H1 (cell line): ENCODE results near the gene SPOCK1. TPM values are rescaled to one million over a fixed set of nuclear protein-coding genes. Genes with fewer than 3 reads are reported as not detected.

ENCODE experiments used
- CTCF ChIA-PET: fragments of 300-600 bp; sonication (Branson Sonifier 250); formaldehyde crosslinking; loops from one replicate; lab custom pipeline; 2021; ENCODE audit not compliant: partially characterized antibody; lab: Charles Lee
- POLR2A ChIA-PET: fragments of 300-600 bp; sonication (Branson Sonifier 250); formaldehyde crosslinking; loops from one replicate; lab custom pipeline; 2021; ENCODE audit warnings: inconsistent platforms; ENCODE audit not compliant: partially characterized antibody; lab: Charles Lee
- DNase-seq, 2 experiments: peaks; one replicate each; pipeline versions ENCODE4 v3.0.0 to v3.0.0-alpha.2; 2010 to 2022; ENCODE audit warnings: low spot score in 2 of 2, low read depth in 1 of 2, mixed read lengths in 1 of 2
- FAIRE-seq: peaks from 2 replicates; lab custom pipeline; 2011; peaks lifted over from hg19 to GRCh38; lab: Jason Lieb, UNC
- H2AFZ ChIP-seq: 2 replicates; pipeline ENCODE4 v1.8.1; 2012; ENCODE audit warnings: low read length, inconsistent platforms
- H2AK5ac ChIP-seq: 2 replicates; pipeline ENCODE4 v1.6.1; 2013; ENCODE audit warnings: low read depth, low read length
- H2BK120ac ChIP-seq: replicated peaks from 2 replicates; pipeline ENCODE3; 2013; ENCODE audit warnings: low read depth, low read length, inconsistent platforms
- H2BK12ac ChIP-seq: 2 replicates; pipeline ENCODE4 v1.6.1; 2013; ENCODE audit warnings: low read depth, low read length
- H2BK15ac ChIP-seq: 2 replicates; pipeline ENCODE4 v1.6.1; 2013; ENCODE audit warnings: low read length
- H2BK20ac ChIP-seq: 2 replicates; pipeline ENCODE4 v1.6.1; 2013; ENCODE audit warnings: low read length
- H2BK5ac ChIP-seq: 2 replicates; pipeline ENCODE4 v1.6.1; 2013; ENCODE audit warnings: low read depth, low read length
- H3K14ac ChIP-seq: 2 replicates; pipeline ENCODE4 v1.6.1; 2013; ENCODE audit warnings: inconsistent platforms; ENCODE audit not compliant: insufficient read length
- H3K18ac ChIP-seq: 2 replicates; pipeline ENCODE4 v1.6.1; 2013; ENCODE audit warnings: low read length; ENCODE audit errors: extremely low read depth
- H3K23ac ChIP-seq: 2 replicates; pipeline ENCODE4 v1.6.1; 2013; ENCODE audit warnings: inconsistent platforms; ENCODE audit not compliant: insufficient read length
- H3K23me2 ChIP-seq: 2 replicates; pipeline ENCODE4 v1.6.1; 2013; ENCODE audit warnings: low read depth, low read length
- H3K27ac ChIP-seq: 2 replicates; pipeline ENCODE4 v1.6.1; 2011; ENCODE audit warnings: low read depth, low read length, inconsistent platforms
- H3K27me3 ChIP-seq, 4 experiments: replicated peaks in 1 of 4; 1 replicate in 1 of 4; 2 replicates in 3 of 4; pipeline versions ENCODE4 v1.6.1 to v1.8.1; 2011 to 2013; ENCODE audit warnings: low read length in 3 of 4, mild to moderate bottlenecking in 3 of 4, inconsistent platforms in 2 of 4, mixed read lengths in 2 of 4, moderate library complexity in 1 of 4; ENCODE audit not compliant: control insufficient read depth in 3 of 4, insufficient read depth in 3 of 4; ENCODE audit errors: extremely low read depth in 1 of 4
- H3K36me3 ChIP-seq, 4 experiments: 2 replicates each; pipeline versions ENCODE4 v1.6.1 to v1.8.1; 2011 to 2013; ENCODE audit warnings: mild to moderate bottlenecking in 4 of 4, low read length in 3 of 4, moderate library complexity in 2 of 4, control low read depth in 1 of 4, inconsistent platforms in 1 of 4; ENCODE audit not compliant: insufficient read depth in 4 of 4, control insufficient read depth in 2 of 4
- H3K4ac ChIP-seq: replicated peaks from 2 replicates; pipeline ENCODE3; 2013; ENCODE audit warnings: low read length, low read depth, mixed read lengths, inconsistent platforms; ENCODE audit not compliant: insufficient read length
- H3K4me1 ChIP-seq, 4 experiments: replicated peaks in 1 of 4; 1 replicate in 1 of 4; 2 replicates in 3 of 4; pipeline versions ENCODE4 v1.6.1 to v1.8.1; 2011 to 2013; ENCODE audit warnings: low read length in 3 of 4, inconsistent platforms in 2 of 4, mixed read lengths in 1 of 4; ENCODE audit not compliant: insufficient read depth in 4 of 4, control insufficient read depth in 3 of 4
- H3K4me2 ChIP-seq, 2 experiments: 2 replicates each; pipeline versions ENCODE4 v1.6.1 to v1.8.1; 2011 to 2013; ENCODE audit warnings: low read depth in 2 of 2, low read length in 2 of 2, control low read depth in 1 of 2, inconsistent platforms in 1 of 2, mild to moderate bottlenecking in 1 of 2; ENCODE audit not compliant: insufficient read depth in 1 of 2
- H3K4me3 ChIP-seq, 4 experiments: fragments of 200-600, 300-600 bp in 1 of 4; sonication (generic), shearing (Covaris generic), sonication (Bioruptor Twin) in 1 of 4; 2 replicates each; pipeline versions ENCODE4 v1.5.1 to v1.8.1; 2011 to 2016; ENCODE audit warnings: low read length in 4 of 4, low read depth in 3 of 4, control low read depth in 2 of 4, inconsistent platforms in 2 of 4, mild to moderate bottlenecking in 2 of 4, mixed read lengths in 1 of 4, moderate library complexity in 1 of 4; ENCODE audit not compliant: insufficient read depth in 2 of 4; ENCODE audit errors: extremely low read depth in 1 of 4
- H3K56ac ChIP-seq: replicated peaks from 2 replicates; pipeline ENCODE3; 2013; ENCODE audit warnings: low read depth, mild to moderate bottlenecking, mixed read lengths, low read length, inconsistent platforms; ENCODE audit not compliant: insufficient read length
- H3K79me1 ChIP-seq: 2 replicates; pipeline ENCODE4 v1.6.1; 2013; ENCODE audit warnings: low read depth, low read length, control low read depth
- H3K79me2 ChIP-seq, 2 experiments: 2 replicates each; pipeline versions ENCODE4 v1.6.1 to v1.8.1; 2012 to 2013; ENCODE audit warnings: low read length in 2 of 2, mild to moderate bottlenecking in 2 of 2, inconsistent platforms in 1 of 2; ENCODE audit not compliant: insufficient read depth in 2 of 2, control insufficient read depth in 1 of 2
- H3K9ac ChIP-seq, 4 experiments: replicated peaks in 1 of 4; 1 replicate in 1 of 4; 2 replicates in 3 of 4; pipeline versions ENCODE4 v1.6.1 to v1.8.1; 2011 to 2013; ENCODE audit warnings: low read depth in 3 of 4, low read length in 3 of 4, control low read depth in 2 of 4, mild to moderate bottlenecking in 2 of 4, moderate library complexity in 2 of 4, inconsistent platforms in 1 of 4; ENCODE audit errors: extremely low read depth in 1 of 4
- H3K9me3 ChIP-seq, 2 experiments: 2 replicates each; pipeline versions ENCODE4 v1.6.1 to v1.8.1; 2012 to 2013; ENCODE audit warnings: mild to moderate bottlenecking in 2 of 2, moderate library complexity in 2 of 2, control low read depth in 1 of 2, inconsistent platforms in 1 of 2, low read depth in 1 of 2, low read length in 1 of 2, mixed read lengths in 1 of 2; ENCODE audit not compliant: insufficient read depth in 2 of 2
- H4K20me1 ChIP-seq, 2 experiments: replicated peaks in 1 of 2; 2 replicates each; pipeline versions ENCODE3 to v1.8.1; 2011 to 2013; ENCODE audit warnings: inconsistent platforms in 2 of 2, low read length in 2 of 2, mild to moderate bottlenecking in 1 of 2; ENCODE audit not compliant: insufficient read depth in 2 of 2, control insufficient read depth in 1 of 2
- H4K5ac ChIP-seq: 2 replicates; pipeline ENCODE4 v1.6.1; 2013; ENCODE audit warnings: low read length, low read depth, mixed read lengths, inconsistent platforms; ENCODE audit not compliant: insufficient read length
- H4K8ac ChIP-seq: 2 replicates; pipeline ENCODE4 v1.8.0; 2013; ENCODE audit warnings: mild to moderate bottlenecking, moderate library complexity, low read length, inconsistent platforms; ENCODE audit not compliant: insufficient read depth; ENCODE audit errors: extremely low read depth
- H4K91ac ChIP-seq: replicated peaks from 2 replicates; pipeline ENCODE3; 2013; ENCODE audit warnings: low read length, mixed read lengths, inconsistent platforms; ENCODE audit not compliant: insufficient read length
- ATF2 ChIP-seq: IDR thresholded peaks from 2 replicates; pipeline ENCODE4 v1.6.1; 2012; ENCODE audit warnings: low read length, inconsistent platforms
- HDAC2 ChIP-seq, 2 experiments: fragments of 300-600 bp in 1 of 2; sonication (generic) in 1 of 2; IDR thresholded peaks; 2 replicates each; pipeline ENCODE4 v1.6.1; 2011 to 2012; ENCODE audit warnings: low read depth in 2 of 2, low read length in 2 of 2, mild to moderate bottlenecking in 2 of 2, moderate library complexity in 2 of 2, borderline replicate concordance in 1 of 2, inconsistent platforms in 1 of 2
- WGBS, 2 experiments: shearing (Covaris generic) in 1 of 2; methylation state at CpG; one replicate each; pipeline versions ENCODE4 v1.1.6 to v1.1.7; 2013 to 2015; ENCODE audit warnings: low lambda C conversion rate in 2 of 2, mixed read lengths in 2 of 2, inconsistent platforms in 1 of 2, low coverage in 1 of 2, missing lambda C conversion rate in 1 of 2; ENCODE audit not compliant: insufficient replicate concordance in 2 of 2, insufficient coverage in 1 of 2, insufficient read length in 1 of 2; ENCODE audit errors: extremely low coverage in 1 of 2, missing lambda C conversion rate in 1 of 2; 5-methylcytosine and 5-hydroxymethylcytosine counted together
- polyA plus RNA-seq, 7 experiments: library from polyadenylated mRNA; depleted of rRNA in 3 of 7; stranded (reverse) in 5 of 7; unstranded in 2 of 7; fragments of >200 nt in 5 of 7; fragments of 200-250 nt in 2 of 7; gene quantifications; 1 replicate in 5 of 7; 2 replicates in 1 of 7; 4 replicates in 1 of 7; pipeline versions ENCODE4 v1.2.1 to v1.2.3, GENCODE V29; 2011 to 2013; ENCODE audit warnings: missing spikeins in 2 of 7, mixed read lengths in 2 of 7
- total RNA-seq: library from RNA; stranded (reverse); fragmentation: NEBNext Ultra II Directional; extraction: Animal tissue kit (Norgen Biotek cat#: 25700); gene quantifications from 2 replicates; pipeline ENCODE4 v1.2.1, GENCODE V29; 2021

The SPOCK1 gene
- total and polyA plus RNA-seq, 2 of the 8 experiments (the other 6 are each of a cell fraction or from before 2014, with no cell fraction given) = 6.9 to 18.1 TPM

- Histone ChIP-seq H3K23me2 (no peaks in the 10 kb centered on the region), H3K27me3 (peaks cover 0 to 1% (median 0%) of the 10 kb centered on the region in 4 experiments; a peak in 1 of 7 replicates), H2BK12ac (no peak overlapping the region), H3K79me2 (no peaks in the 10 kb centered on the region), H3K27ac (no peak overlapping the region), H2BK20ac (no peak overlapping the region), H4K8ac (no peak overlapping the region), H4K5ac (no peak overlapping the region), H2AK5ac (no peak overlapping the region), H3K36me3 (no peaks in the 10 kb centered on the region), H3K79me1 (no peaks in the 10 kb centered on the region), H3K14ac (no peak overlapping the region), H3K18ac (no peak overlapping the region), H2BK15ac (no peak overlapping the region), H2BK120ac (no peak overlapping the region), H3K23ac (no peak overlapping the region), H2AFZ (no peak overlapping the region), H3K4me2 (no peak overlapping the region), H3K4me1 (peaks cover 0 to 3% (median under 1%) of the 10 kb centered on the region in 4 experiments; a peak in 1 of 7 replicates), H3K56ac (no peak overlapping the region), H3K4me3 (no peak overlapping the region), H4K20me1 (no peaks in the 10 kb centered on the region), H3K9ac (no peak overlapping the region), H3K4ac (no peak overlapping the region), H4K91ac (no peak overlapping the region), H3K9me3 (no peaks in the 10 kb centered on the region), H2BK5ac (no peak overlapping the region)
- DNase-seq = peak in 1 of 2 experiments; percentile 4
- TF ChIP-seq HDAC2 (IDR thresholded peaks at IDR 0.05; ENCODE audit: borderline replicate concordance in 1 of 2, low read depth in 2 of 2, low read length in 2 of 2) = no peak
- TF ChIP-seq ATF2 = no peak
- WGBS, 2 experiments = 100% methylated on average over 1 of the region's 1 CpG; no CpG with 5 or more reads in 1 of the 2 experiments
- CTCF ChIA-PET = interaction anchor here (0.6 kb wide), 1 partner anchor 431 kb away, joined by 3 read pairs; no protein-coding TSS in a partner anchor
- no peak for FAIRE-seq
- POLR2A ChIA-PET = no interaction called here
Measured at GRCh38 chr5:137291031-137291430, 208.1 kb downstream of the SPOCK1 start.
